ENCODE results near the gene IMPA2. TPM values are rescaled to one million over a fixed set of nuclear protein-coding genes. Genes with fewer than 3 reads are reported as not detected.

IMPA2 gene
- total and polyA plus RNA-seq, 2 of the 4 experiments (the other 2 are of a cell fraction), result 5.4 to 5.5 TPM

- TF ChIP-seq BHLHE40 (IDR thresholded peaks at IDR 0.05; ENCODE audit: low read depth, low read length), result no peak
These were observed 12.1 kb downstream of the IMPA2 start (continued) for GRCh38 chr18:11993264-11993916.

- peaks cover 3% of the 10 kb centered on the region; the same call in 1 of the 2 replicates for H3K9me1 ChIP-seq (ENCODE audit: insufficient read depth, low read length)
- H3K56ac ChIP-seq (ENCODE audit: extremely low read depth, insufficient read depth, low read length), result no peak overlapping the region
- peaks cover 18 to 23% of the 10 kb centered on the region in 2 experiments; a peak in 2 of 4 replicates for H3K79me1 ChIP-seq (ENCODE audit: low read depth in 1 of 2, low read length in 2 of 2)
- BruUV-seq (replicated peaks), result no TSS peak
- H2AFZ ChIP-seq (replicated peaks; ENCODE audit: low read length, poor library complexity), result no peak overlapping the region
- H3K18ac ChIP-seq (ENCODE audit: low read depth, low read length), result peak overlapping the region; percentile 48; the same call in 1 of the 2 replicates
- TF ChIP-seq MAZ (IDR thresholded peaks at IDR 0.05; ENCODE audit: borderline replicate concordance, low read depth, low read length) (0 out of 2 replicates have a peak, but pooled peaks have one; percentile 49), CEBPB (IDR thresholded peaks at IDR 0.05; ENCODE audit: low read depth, low read length) (peak; percentile 54), RCOR1 (IDR thresholded peaks at IDR 0.05; ENCODE audit: insufficient replicate concordance, low read length) (no peak)
- H2AK9ac ChIP-seq (replicated peaks; ENCODE audit: low read depth, low read length, poor library complexity), result no peak overlapping the region
- H4K5ac ChIP-seq (ENCODE audit: low read depth, low read length), result peak overlapping the region; percentile 37; the same call in 1 of the 2 replicates
- no peaks in the 10 kb centered on the region; the same call in 1 of the 2 replicates for H3K36me3 ChIP-seq (ENCODE audit: control insufficient read depth, insufficient read depth, low read length)
- ATAC-seq (ENCODE audit: low read depth), result peak; percentile 69
- H3K4me3 ChIP-seq (ENCODE audit: insufficient read depth, low read depth, low read length), result no peak overlapping the region
- no peak overlapping the region for H2BK15ac ChIP-seq (ENCODE audit: low read depth, low read length)
- H3K23ac ChIP-seq (ENCODE audit: low read depth, low read length), result no peak overlapping the region
- in situ Hi-C loops (cut with MboI; ENCODE audit: low sequenced_read_pairs), result no loop called here
- H3K4ac ChIP-seq (ENCODE audit: low read depth, low read length), result 0 out of 2 replicates have a peak overlapping the region, but pooled peaks have one; percentile 24
- no peaks in the 10 kb centered on the region for H3K27me3 ChIP-seq (ENCODE audit: control insufficient read depth, insufficient read depth, low read length)
- H3K4me1 ChIP-seq (ENCODE audit: control insufficient read depth, insufficient read depth, low read length), result peaks cover 11% of the 10 kb centered on the region
- ChIA-PET CTCF (interaction anchor here (1.0 to 7.5 kb wide), 9 partner anchors 11 to 335 kb away, joined by 3 to 109 read pairs (median 5); no protein-coding TSS in a partner anchor), POLR2A (ENCODE audit: unreplicated experiment) (no interaction called here)
- no CpG with 5 or more reads among the region's 4 CpGs for WGBS, 2 experiments (ENCODE audit: extremely low coverage in 2 of 2, insufficient read length in 1 of 2)
- H4K20me1 ChIP-seq (ENCODE audit: insufficient read depth, low read length), result peaks cover 5% of the 10 kb centered on the region; the same call in 1 of the 2 replicates
- H3K14ac ChIP-seq (replicated peaks; ENCODE audit: low read depth, low read length), result no peak overlapping the region
- no peak overlapping the region for H3K9ac ChIP-seq (ENCODE audit: low read depth, low read length)
- dilution Hi-C loops (cut with HindIII; ENCODE audit: low sequenced_read_pairs, unreplicated experiment), result no loop called here
- peak overlapping the region; percentile 10; the same call in 1 of the 2 replicates for H3K27ac ChIP-seq (ENCODE audit: insufficient read depth, low read length)
- DNase-seq, result peak; percentile 68
- H4K8ac ChIP-seq (ENCODE audit: low read depth in 2 of 2, low read length in 2 of 2), result peak overlapping the region in 1 of 2 experiments; percentile 2; a peak in 1 of 4 replicates
- no peak overlapping the region for H4K91ac ChIP-seq (ENCODE audit: insufficient read depth, low read depth, low read length)
- H2AK5ac ChIP-seq (ENCODE audit: low read depth, low read length), result no peak overlapping the region; the same call in 1 of the 2 replicates
- intact Hi-C loops (cut with micrococcal nuclease), result loop anchor here (2.0 kb wide), 1 partner anchor 44 kb away; no protein-coding TSS in a partner anchor
- H3K9me3 ChIP-seq (ENCODE audit: control insufficient read depth, insufficient read depth, low read length), result no peaks in the 10 kb centered on the region
- no peak overlapping the region for H2BK120ac ChIP-seq (ENCODE audit: low read depth, low read length)
- no peak overlapping the region for H2BK20ac ChIP-seq (ENCODE audit: low read depth, low read length)
- peak overlapping the region; percentile 28 for H2BK5ac ChIP-seq (ENCODE audit: low read depth, low read length, poor library complexity, severe bottlenecking)
- H3K4me2 ChIP-seq (ENCODE audit: low read depth, low read length), result peak overlapping the region; percentile 26
These were observed 13.0 kb downstream of the IMPA2 start for GRCh38 chr18:11994336-11994702.
